Femur (tissue), 1 donor: ENCODE measurements around the gene DPM1.

Experiments
- DNase-seq: peaks from one replicate; pipeline ENCODE4 v3.0.0-alpha.2; 2017

DPM1 gene

GRCh38 chr20:50892394-50892793 lies 65.9 kb downstream of the DPM1 start:
- DNase-seq: no peak

GRCh38 chr20:50891138-50891537 lies 67.2 kb downstream of the DPM1 start:
- DNase-seq: no peak

- DNase-seq: no peak
Measured at GRCh38 chr20:50887576-50887975, 70.8 kb downstream of the DPM1 start.

DNA sequence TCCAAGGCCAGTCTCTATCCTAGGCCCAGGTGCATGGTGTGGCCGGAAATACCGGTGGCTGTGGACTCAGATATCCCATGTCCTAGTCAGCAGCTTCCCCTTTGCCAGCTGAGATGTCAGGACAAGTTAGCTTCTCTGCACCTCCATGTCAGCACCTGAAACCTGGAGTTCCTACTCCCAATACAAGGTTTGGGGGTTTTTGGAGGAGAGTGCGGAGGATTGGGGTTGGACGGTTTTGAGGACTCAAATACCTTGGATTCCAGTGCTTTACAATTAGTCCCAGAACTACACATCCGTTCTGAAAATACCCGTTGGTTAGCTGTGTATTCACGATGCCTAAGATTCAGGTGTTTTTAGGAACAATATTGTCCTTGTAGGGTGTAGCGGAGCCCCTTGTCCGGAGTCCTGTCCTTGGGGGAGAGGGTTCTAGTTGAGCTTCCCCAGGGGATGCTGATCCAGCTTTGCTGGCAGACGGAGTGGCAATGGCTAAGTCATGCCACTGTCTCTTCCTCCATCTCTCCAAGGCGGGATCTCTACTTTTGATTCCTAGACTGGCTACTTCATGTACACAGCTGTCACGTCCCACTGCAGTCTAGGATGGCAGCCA lies 72.0 kb downstream of the DPM1 start:
- no peak for DNase-seq

GRCh38 chr20:50885781-50886180 lies 72.6 kb downstream of the DPM1 start:
- DNase-seq: no peak

DNA sequence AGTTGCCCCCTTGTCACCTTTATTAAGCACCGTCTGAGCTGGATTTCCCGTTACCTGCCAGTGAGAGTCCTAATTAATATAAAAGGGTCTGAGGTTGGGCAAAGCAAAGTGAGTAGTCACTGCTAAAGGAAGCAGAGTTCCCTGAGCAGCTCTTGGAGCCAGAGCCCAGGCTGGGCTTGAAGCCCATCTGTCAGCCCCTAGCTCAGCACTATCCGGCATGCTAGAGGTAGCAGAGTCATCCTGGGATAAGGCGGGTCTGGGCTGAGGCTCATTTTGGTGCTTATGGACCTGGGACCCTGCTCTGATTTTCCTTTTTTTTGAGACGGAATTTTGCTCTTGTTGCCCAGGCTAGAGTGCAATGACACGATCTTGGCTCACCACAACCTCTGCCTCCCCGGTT lies 73.3 kb downstream of the DPM1 start:
- no peak for DNase-seq
